ENCODE results near the gene IRF2BPL. TPM values are rescaled to one million over a fixed set of nuclear protein-coding genes. Genes with fewer than 3 reads are reported as not detected.

Gene IRF2BPL
- total RNA-seq, 4 donors from 2014 or later = 21.0 to 53.5 (median 32.5) TPM

DNA sequence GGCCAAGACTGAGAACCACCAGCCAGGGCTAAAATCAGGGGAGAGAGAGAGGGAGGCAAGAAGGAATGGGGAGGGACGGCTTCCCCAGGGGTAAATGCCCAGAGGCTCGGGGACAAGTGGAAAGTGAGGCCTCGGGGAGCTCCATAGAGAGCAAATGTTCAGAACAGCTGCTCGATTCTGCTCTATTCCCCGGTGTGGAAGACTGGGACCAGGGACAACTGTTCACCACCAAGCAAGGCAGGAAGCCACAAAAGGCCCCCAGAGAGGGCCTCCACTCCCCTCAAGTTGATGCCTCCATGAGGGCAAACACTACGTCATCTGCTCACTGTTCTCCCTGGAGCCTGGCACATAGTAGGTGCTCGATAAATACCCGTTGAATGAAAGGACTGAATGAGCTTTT is 53.5 kb downstream of the IRF2BPL start:
- no peak for DNase-seq
- 81 to 90% methylated on average over 2 to 8 of the region's 8 CpGs for WGBS, 2 donors (ENCODE audit: low coverage in 1 of 2)
- intact Hi-C loops (cut with DNase I; ENCODE audit: low total_unique reads) = no loop called here

More for the DNA sequence above, 53.5 kb downstream of the IRF2BPL start:
- in situ Hi-C loops (cut with MboI; ENCODE audit: low pct_ligation_motif_present in 1 of 4, low pct_unique_long_range_greater_than_20kb in 1 of 4, low sequenced_read_pairs in 3 of 4) = no loop called here
- no peak for TF ChIP-seq EP300 (IDR thresholded peaks at IDR 0.05; ENCODE audit: low read depth)
- TF ChIP-seq POLR2A (IDR thresholded peaks at IDR 0.05) = no peak
- TF ChIP-seq, protein P1, sequence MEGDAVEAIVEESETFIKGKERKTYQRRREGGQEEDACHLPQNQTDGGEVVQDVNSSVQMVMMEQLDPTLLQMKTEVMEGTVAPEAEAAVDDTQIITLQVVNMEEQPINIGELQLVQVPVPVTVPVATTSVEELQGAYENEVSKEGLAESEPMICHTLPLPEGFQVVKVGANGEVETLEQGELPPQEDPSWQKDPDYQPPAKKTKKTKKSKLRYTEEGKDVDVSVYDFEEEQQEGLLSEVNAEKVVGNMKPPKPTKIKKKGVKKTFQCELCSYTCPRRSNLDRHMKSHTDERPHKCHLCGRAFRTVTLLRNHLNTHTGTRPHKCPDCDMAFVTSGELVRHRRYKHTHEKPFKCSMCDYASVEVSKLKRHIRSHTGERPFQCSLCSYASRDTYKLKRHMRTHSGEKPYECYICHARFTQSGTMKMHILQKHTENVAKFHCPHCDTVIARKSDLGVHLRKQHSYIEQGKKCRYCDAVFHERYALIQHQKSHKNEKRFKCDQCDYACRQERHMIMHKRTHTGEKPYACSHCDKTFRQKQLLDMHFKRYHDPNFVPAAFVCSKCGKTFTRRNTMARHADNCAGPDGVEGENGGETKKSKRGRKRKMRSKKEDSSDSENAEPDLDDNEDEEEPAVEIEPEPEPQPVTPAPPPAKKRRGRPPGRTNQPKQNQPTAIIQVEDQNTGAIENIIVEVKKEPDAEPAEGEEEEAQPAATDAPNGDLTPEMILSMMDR (IDR thresholded peaks at IDR 0.05) = no peak
- TF ChIP-seq POLR2AphosphoS5 (IDR thresholded peaks at IDR 0.05) = no peak
- peaks cover 0 to 6% (median 0%) of the 10 kb centered on the region in 4 donors for H3K4me1 ChIP-seq
- H3K27ac ChIP-seq = no peak overlapping the region
- H3K36me3 ChIP-seq = no peaks in the 10 kb centered on the region
- H3K27me3 ChIP-seq = no peaks in the 10 kb centered on the region
- H3K9me3 ChIP-seq = no peaks in the 10 kb centered on the region
- H3K4me3 ChIP-seq = no peak overlapping the region

Other genes with a start within 250 kb of the IRF2BPL start
- gene ANGEL1, start 215.8 kb downstream of the IRF2BPL start, total RNA-seq = 10 to 100 TPM in 2 of 4 donors, 1 to 10 TPM in 2; 8.9 to 17.5 (median 10.0) TPM
- gene LRRC74A, start 202.3 kb downstream of the IRF2BPL start, total RNA-seq = not detected
- gene CIPC, start 69.5 kb upstream of the IRF2BPL start, total RNA-seq = 10 to 100 TPM; 30.8 to 97.1 (median 67.8) TPM
- under 1 TPM in 1 of 4 donors, not detected in 3; 0.14 TPM for gene ZDHHC22, start 113.1 kb upstream of the IRF2BPL start, total RNA-seq
- 10 to 100 TPM; 20.1 to 60.2 (median 33.9) TPM for gene TMEM63C, start 153.1 kb upstream of the IRF2BPL start, total RNA-seq
- gene NGB, start 242.5 kb upstream of the IRF2BPL start, total RNA-seq = 1 to 10 TPM in 1 of 4 donors, under 1 TPM in 1, not detected in 2; 0.64 to 1.4 TPM

Data from transverse colon (tissue), 4 donors.